Right lobe of liver (tissue), 4 donors: ENCODE measurements around the gene TNFRSF1B.

ENCODE experiments used
- CTCF ChIP-seq, 4 donors: fragments of 200-600 bp in 3 of 4; fragments of 450-650 bp in 1 of 4; IDR thresholded peaks; one replicate each; pipeline versions ENCODE4 v1.5.1 to v1.8.0; 2016 to 2022; ENCODE audit warnings: antibody characterized with exemption in 4 of 4, mild to moderate bottlenecking in 2 of 4
- POLR2A ChIP-seq: fragments of 450-650 bp; IDR thresholded peaks from one replicate; pipeline ENCODE4 v1.6.1; 2017; ENCODE audit warnings: antibody characterized with exemption, mild to moderate bottlenecking
- donor health status: DM: no; HTN: no; CAD: no.
- donor health status: DM: no; HTN: no; CAD: no.
- donor health status: DM: no; HTN: yes; CAD: no.

GRCh38 chr1:12203216-12204007 lies 36.6 kb downstream of the TNFRSF1B start:
- no peak for TF ChIP-seq CTCF (IDR thresholded peaks at IDR 0.05)
- no peak for TF ChIP-seq POLR2A
